Testis (tissue), 3 donors: ENCODE measurements around the gene SAFB2. TPM values are rescaled to one million over a fixed set of nuclear protein-coding genes. Genes with fewer than 3 reads are reported as not detected.

Experiments
- DNase-seq: peaks from one replicate; pipeline ENCODE4 v3.0.0-alpha.2; 2019
- H3K27ac ChIP-seq, 2 donors: fragments of 200-600 bp; sonication (generic); one replicate each; pipeline ENCODE4 v1.5.1; 2019
- H3K27me3 ChIP-seq: fragments of 200-600 bp; sonication (generic); one replicate; pipeline ENCODE4 v1.5.1; 2019
- H3K36me3 ChIP-seq: fragments of 200-600 bp; sonication (generic); one replicate; pipeline ENCODE4 v1.5.1; 2017; ENCODE audit warnings: low read depth; ENCODE audit errors: missing control alignments
- H3K4me1 ChIP-seq: fragments of 200-600 bp; sonication (generic); one replicate; pipeline ENCODE4 v1.5.1; 2019
- H3K4me3 ChIP-seq, 2 donors: fragments of 200-600 bp; sonication (generic); one replicate each; pipeline ENCODE4 v1.5.1; 2017 to 2019
- H3K9me3 ChIP-seq: fragments of 200-600 bp; sonication (generic); one replicate; pipeline ENCODE4 v1.5.1; 2017
- CTCF ChIP-seq, 3 experiments: fragments of 450-650 bp in 2 of 3; fragments of 200-600 bp in 1 of 3; sonication (generic) in 1 of 3; IDR thresholded peaks; one replicate each; pipeline ENCODE4 v1.5.1; 2016 to 2019; ENCODE audit warnings: antibody characterized with exemption in 3 of 3, mild to moderate bottlenecking in 2 of 3, moderate library complexity in 1 of 3
- POLR2A ChIP-seq: fragments of 450-650 bp; IDR thresholded peaks from one replicate; pipeline ENCODE4 v1.6.1; 2017; ENCODE audit warnings: antibody characterized with exemption, mild to moderate bottlenecking, moderate library complexity
- WGBS, 2 donors: methylation state at CpG; one replicate each; pipeline ENCODE4 v1.1.5; 2018; 5-methylcytosine and 5-hydroxymethylcytosine counted together
- intact Hi-C: fragments of 100-400 bp; cut with DNase I; formaldehyde crosslinking; loops from one replicate; pipeline ENCODE4 v1.15.1; 2023; ENCODE audit warnings: low total_unique reads
- polyA plus RNA-seq: library from polyadenylated mRNA; stranded (reverse); fragments of 350-450 nt; fragmentation: Illumina TruSeq; extraction: RNeasy Lipid Tissue Mini Kit (QIAGEN cat#74804); gene quantifications from one replicate; pipeline ENCODE4 v1.2.3, GENCODE V29; 2014; ENCODE audit warnings: low read depth, low replicate concordance; ENCODE audit not compliant: insufficient read depth
- total RNA-seq, 2 donors: library from RNA; depleted of rRNA; stranded (reverse); fragments of >200 nt; gene quantifications; one replicate each; pipeline ENCODE4 v1.2.3, GENCODE V29; 2016

SAFB2 gene
- total and polyA plus RNA-seq, 3 donors from 2014 or later: 84.1 to 209 (median 173) TPM

DNA sequence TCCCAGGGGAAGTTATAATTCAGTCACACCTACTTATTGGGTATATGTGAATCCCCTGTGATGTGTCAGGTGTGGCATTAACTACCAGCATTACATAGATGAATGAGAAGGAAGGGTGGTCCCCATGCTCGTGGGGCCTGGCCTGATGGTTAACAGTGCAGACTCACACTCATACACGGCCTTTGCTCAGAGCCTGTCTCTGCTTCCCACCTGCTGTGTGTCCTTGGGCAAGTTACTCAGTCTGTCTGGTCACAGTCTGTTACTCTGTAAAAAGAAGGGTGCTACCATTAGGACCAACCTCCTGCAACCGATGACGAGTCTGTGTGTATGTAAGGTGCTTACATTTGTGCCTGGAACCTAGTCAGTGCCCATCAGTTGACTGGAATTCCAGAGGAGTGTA lies 24.1 kb upstream of the SAFB2 start:
- no peak overlapping the region for H3K27ac ChIP-seq
- intact Hi-C loops: no loop called here
- no peaks in the 10 kb centered on the region for H3K9me3 ChIP-seq
- H3K36me3 ChIP-seq: no peaks in the 10 kb centered on the region
- no peaks in the 10 kb centered on the region for H3K4me1 ChIP-seq
- no peaks in the 10 kb centered on the region for H3K27me3 ChIP-seq
- TF ChIP-seq POLR2A: no peak
- no peak for TF ChIP-seq CTCF (IDR thresholded peaks at IDR 0.05)
- DNase-seq: no peak
- H3K4me3 ChIP-seq: no peak overlapping the region
- 89 to 92% methylated on average over 4 of the region's 4 CpGs for WGBS, 2 donors

GRCh38 chr19:5645409-5645808 lies 22.8 kb upstream of the SAFB2 start:
- Histone ChIP-seq H3K4me3 (no peak overlapping the region), H3K9me3 (no peaks in the 10 kb centered on the region), H3K36me3 (no peaks in the 10 kb centered on the region), H3K27ac (no peak overlapping the region), H3K27me3 (no peaks in the 10 kb centered on the region), H3K4me1 (no peaks in the 10 kb centered on the region)
- no peak for DNase-seq
- WGBS, 2 donors: 85 to 90% methylated on average over 5 of the region's 5 CpGs
- TF ChIP-seq CTCF (IDR thresholded peaks at IDR 0.05) (no peak), POLR2A (no peak)
- intact Hi-C loops: no loop called here

GRCh38 chr19:5644037-5644436 lies 21.5 kb upstream of the SAFB2 start:
- Histone ChIP-seq H3K9me3 (no peaks in the 10 kb centered on the region), H3K4me3 (no peak overlapping the region), H3K36me3 (no peaks in the 10 kb centered on the region), H3K4me1 (no peaks in the 10 kb centered on the region), H3K27ac (no peak overlapping the region), H3K27me3 (no peaks in the 10 kb centered on the region)
- TF ChIP-seq CTCF (IDR thresholded peaks at IDR 0.05): no peak
- TF ChIP-seq POLR2A: no peak
- intact Hi-C loops: no loop called here
- DNase-seq: no peak
- WGBS, 2 donors: 88 to 89% methylated on average over 2 of the region's 2 CpGs

DNA sequence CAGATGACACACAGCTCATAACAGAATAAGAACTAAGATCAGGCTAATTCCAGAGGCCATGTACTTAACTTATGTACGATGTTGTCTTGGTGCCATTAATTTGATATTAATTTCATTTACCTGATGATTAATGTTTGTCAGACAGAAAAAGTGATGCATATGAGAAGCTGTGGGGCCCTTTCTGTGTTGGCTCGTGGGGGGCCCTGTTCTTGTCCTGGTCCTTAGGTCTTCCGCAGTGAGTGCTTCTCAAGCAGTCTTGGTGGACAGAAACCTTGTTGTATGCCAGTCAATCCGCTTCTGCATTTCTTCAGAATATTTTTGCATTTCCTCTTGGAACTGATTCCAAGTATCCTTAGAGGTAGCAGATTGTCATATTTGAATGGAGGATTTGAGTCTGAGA lies 20.5 kb upstream of the SAFB2 start:
- WGBS, 2 donors: 87 to 92% methylated on average over 4 of the region's 4 CpGs
- H3K4me3 ChIP-seq: no peak overlapping the region
- intact Hi-C loops: no loop called here
- H3K36me3 ChIP-seq: no peaks in the 10 kb centered on the region
- TF ChIP-seq POLR2A (no peak), CTCF (IDR thresholded peaks at IDR 0.05) (no peak)
- DNase-seq: no peak
- no peaks in the 10 kb centered on the region for H3K4me1 ChIP-seq
- no peaks in the 10 kb centered on the region for H3K9me3 ChIP-seq
- no peaks in the 10 kb centered on the region for H3K27me3 ChIP-seq
- no peak overlapping the region for H3K27ac ChIP-seq

DNA sequence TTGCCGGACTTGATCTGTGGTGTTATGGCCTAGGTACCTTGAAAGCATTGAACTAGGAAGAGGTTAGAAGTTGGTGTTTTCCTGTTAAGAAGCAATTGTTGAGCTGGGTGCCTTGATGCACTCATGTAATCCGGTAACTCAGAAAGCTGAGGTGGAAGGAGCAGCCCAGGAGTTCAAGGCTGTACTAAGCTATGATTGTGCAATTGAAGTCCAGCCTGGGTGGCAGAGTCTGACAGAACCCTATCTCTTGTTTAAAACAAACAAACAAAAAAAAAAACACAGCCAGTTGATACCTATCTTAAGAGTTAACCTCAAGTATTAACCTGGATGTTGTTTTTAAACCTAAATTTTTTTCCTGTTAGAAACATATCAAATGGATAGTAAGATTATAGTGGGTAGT lies 19.6 kb upstream of the SAFB2 start:
- no peaks in the 10 kb centered on the region for H3K36me3 ChIP-seq
- no peaks in the 10 kb centered on the region for H3K4me1 ChIP-seq
- H3K27ac ChIP-seq: no peak overlapping the region
- intact Hi-C loops: no loop called here
- DNase-seq: no peak
- 69 to 81% methylated on average over 2 of the region's 2 CpGs for WGBS, 2 donors
- H3K9me3 ChIP-seq: no peaks in the 10 kb centered on the region
- no peaks in the 10 kb centered on the region for H3K27me3 ChIP-seq
- H3K4me3 ChIP-seq: no peak overlapping the region
- TF ChIP-seq POLR2A (no peak), CTCF (IDR thresholded peaks at IDR 0.05) (no peak)
